ENCODE results near the gene TAAR2. TPM values are rescaled to one million over a fixed set of nuclear protein-coding genes. Genes with fewer than 3 reads are reported as not detected.

The TAAR2 gene
- total and polyA plus RNA-seq, 2 of the 8 experiments (the other 6 are each of a cell fraction or from before 2014, with no cell fraction given), result not detected

- H3K14ac ChIP-seq (ENCODE audit: insufficient read length), result no peak overlapping the region
- H3K4ac ChIP-seq (replicated peaks; ENCODE audit: insufficient read length, low read depth, low read length), result no peak overlapping the region
- no peak overlapping the region for H3K27ac ChIP-seq (ENCODE audit: low read depth, low read length)
- H2BK120ac ChIP-seq (replicated peaks; ENCODE audit: low read depth, low read length), result no peak overlapping the region
- no peak overlapping the region for H3K4me2 ChIP-seq (ENCODE audit: insufficient read depth in 1 of 2, low read depth in 2 of 2, low read length in 2 of 2)
- H3K79me2 ChIP-seq (ENCODE audit: control insufficient read depth in 1 of 2, insufficient read depth in 2 of 2, low read length in 2 of 2), result no peaks in the 10 kb centered on the region
- no peak overlapping the region for H3K9ac ChIP-seq (replicated peaks in 1 of 4; ENCODE audit: extremely low read depth in 1 of 4, low read depth in 3 of 4, low read length in 3 of 4)
- CTCF ChIA-PET (ENCODE audit: partially characterized antibody), result interaction anchor here (0.6 to 1.6 kb wide), 6 partner anchors 12 to 103 kb away, joined by 3 to 4 read pairs (median 3); no protein-coding TSS in a partner anchor
- H3K9me3 ChIP-seq (ENCODE audit: insufficient read depth in 2 of 2, low read depth in 1 of 2, low read length in 1 of 2), result no peaks in the 10 kb centered on the region
- no peak overlapping the region for H4K5ac ChIP-seq (ENCODE audit: insufficient read length, low read depth, low read length)
- H3K79me1 ChIP-seq (ENCODE audit: low read depth, low read length), result no peaks in the 10 kb centered on the region; the same call in 1 of the 2 replicates
- H4K20me1 ChIP-seq (replicated peaks in 1 of 2; ENCODE audit: control insufficient read depth in 1 of 2, insufficient read depth in 2 of 2, low read length in 2 of 2), result no peaks in the 10 kb centered on the region
- WGBS, 2 experiments (ENCODE audit: extremely low coverage in 1 of 2, insufficient coverage in 1 of 2, insufficient read length in 1 of 2, insufficient replicate concordance in 2 of 2, low coverage in 1 of 2, low lambda C conversion rate in 2 of 2, missing lambda C conversion rate in 1 of 2), result 100% methylated on average over 3 of the region's 3 CpGs; no CpG with 5 or more reads in 1 of the 2 experiments
- H2AK5ac ChIP-seq (ENCODE audit: low read depth, low read length), result no peak overlapping the region
- H3K4me1 ChIP-seq (replicated peaks in 1 of 4; ENCODE audit: control insufficient read depth in 3 of 4, insufficient read depth in 4 of 4, low read length in 3 of 4), result no peaks in the 10 kb centered on the region
- H3K36me3 ChIP-seq (ENCODE audit: control insufficient read depth in 2 of 4, insufficient read depth in 4 of 4, low read length in 3 of 4), result no peaks in the 10 kb centered on the region
- H3K4me3 ChIP-seq (ENCODE audit: extremely low read depth in 1 of 4, insufficient read depth in 2 of 4, low read depth in 3 of 4, low read length in 4 of 4), result no peak overlapping the region
- POLR2A ChIA-PET (ENCODE audit: partially characterized antibody), result no interaction called here
- H2BK20ac ChIP-seq (ENCODE audit: low read length), result no peak overlapping the region
- H3K23me2 ChIP-seq (ENCODE audit: low read depth, low read length), result no peaks in the 10 kb centered on the region; the same call in 1 of the 2 replicates
- no peak for DNase-seq (ENCODE audit: low read depth in 1 of 2, low spot score in 2 of 2)
- no peaks in the 10 kb centered on the region for H3K27me3 ChIP-seq (replicated peaks in 1 of 4; ENCODE audit: control insufficient read depth in 3 of 4, extremely low read depth in 1 of 4, insufficient read depth in 3 of 4, low read length in 3 of 4)
- no peak overlapping the region for H2AFZ ChIP-seq (ENCODE audit: low read length)
- no peak overlapping the region for H4K8ac ChIP-seq (ENCODE audit: extremely low read depth, insufficient read depth, low read length)
- no peak for FAIRE-seq
- no peak overlapping the region for H4K91ac ChIP-seq (replicated peaks; ENCODE audit: insufficient read length, low read length)
- no peak overlapping the region for H3K23ac ChIP-seq (ENCODE audit: insufficient read length)
- no peak overlapping the region for H2BK15ac ChIP-seq (ENCODE audit: low read length)
- H2BK12ac ChIP-seq (ENCODE audit: low read depth, low read length), result no peak overlapping the region
- no peak overlapping the region for H3K18ac ChIP-seq (ENCODE audit: extremely low read depth, low read length)
- H2BK5ac ChIP-seq (ENCODE audit: low read depth, low read length), result no peak overlapping the region
- no peak overlapping the region for H3K56ac ChIP-seq (replicated peaks; ENCODE audit: insufficient read length, low read depth, low read length)
- TF ChIP-seq CHD1 (IDR thresholded peaks at IDR 0.05; ENCODE audit: low read depth, low read length) (no peak), KDM1A (IDR thresholded peaks at IDR 0.05; ENCODE audit: borderline replicate concordance, low read length) (no peak), TAF1 (IDR thresholded peaks at IDR 0.05; ENCODE audit: low read depth, low read length) (no peak), CTCF (IDR thresholded peaks at IDR 0.05; ENCODE audit: control extremely low read depth in 1 of 3, insufficient read depth in 1 of 3, low read depth in 1 of 3, low read length in 3 of 3) (no peak), NRF1 (IDR thresholded peaks at IDR 0.05; ENCODE audit: low read depth, low read length) (no peak), TEAD4 (IDR thresholded peaks at IDR 0.05; ENCODE audit: low read depth, low read length) (no peak), BCL11A (IDR thresholded peaks at IDR 0.05; ENCODE audit: low read depth in 2 of 2, low read length in 2 of 2) (no peak), SP1 (IDR thresholded peaks at IDR 0.05; ENCODE audit: low read depth, low read length) (no peak), SP4 (IDR thresholded peaks at IDR 0.05; ENCODE audit: low read length) (no peak), ASH2L (IDR thresholded peaks at IDR 0.05; ENCODE audit: low read length) (no peak), GTF2F1 (IDR thresholded peaks at IDR 0.05; ENCODE audit: borderline replicate concordance, low read depth, low read length) (no peak), RNF2 (IDR thresholded peaks at IDR 0.05; ENCODE audit: borderline replicate concordance, low read depth, low read length, missing control alignments, poor library complexity, severe bottlenecking) (no peak), SIRT6 (IDR thresholded peaks at IDR 0.05; ENCODE audit: low read length) (no peak)
Measured at GRCh38 chr6:132651062-132651461, 27.0 kb upstream of the TAAR2 start.
